ENCODE results near the gene CHD1L.
"Not testable (repeated sequence)": the region's sequence is repeated elsewhere in the genome, so short reads cannot be mapped to it uniquely, and the experiment has no call there.

Gene CHD1L

DNA sequence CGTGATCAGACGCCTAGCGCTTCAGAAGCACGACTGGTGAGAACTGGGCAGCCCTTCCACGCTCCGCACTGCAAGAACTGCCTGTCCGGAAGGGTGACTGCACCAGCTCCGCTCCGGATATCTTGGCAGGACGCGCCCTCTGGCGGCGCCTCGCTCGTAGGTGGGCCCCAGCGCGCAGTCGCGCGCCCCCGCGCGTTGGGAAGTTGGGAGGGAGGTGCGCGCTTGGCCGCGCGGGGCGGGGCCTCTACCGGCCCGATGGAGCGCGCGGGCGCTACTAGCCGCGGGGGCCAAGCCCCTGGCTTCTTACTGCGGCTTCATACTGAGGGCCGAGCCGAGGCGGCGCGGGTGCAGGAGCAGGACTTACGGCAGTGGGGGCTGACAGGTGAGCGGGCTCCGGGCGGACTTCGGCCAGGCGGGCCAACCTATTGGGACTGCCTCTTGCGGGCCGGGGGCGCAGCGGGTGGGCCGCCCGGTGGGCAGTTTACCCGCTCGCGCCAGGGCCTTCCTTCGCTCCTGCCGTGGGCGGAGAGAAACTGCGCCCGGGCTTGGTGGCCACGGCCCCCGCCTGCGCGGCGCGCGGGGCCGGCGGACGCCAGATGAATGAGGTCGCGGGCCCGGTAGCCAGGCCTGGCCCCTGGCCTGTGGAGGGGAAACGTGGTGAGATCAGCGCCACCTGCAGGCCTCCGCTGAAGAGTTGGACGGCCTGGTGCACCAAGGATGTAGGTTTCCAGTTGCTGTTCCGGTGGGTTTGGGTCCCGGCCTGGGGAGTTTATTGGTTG, at the start of gene CHD1L:
CHD1L (plus strand) TSS at position 236 of the 779 bp plus-strand sequence; CDS start at position 256, 20 bp downstream.
- Mint-ChIP-seq H3K27me3 (peaks cover 4% of the 10 kb centered on the region), H3K36me3 (peaks cover 9% of the 10 kb centered on the region), H3K27ac (peak within 1 kb of the TSS; percentile 79), H3K9me3 (ENCODE audit: low read depth) (no peaks in the 10 kb centered on the region), H3K4me1 (ENCODE audit: low read depth) (peaks cover 47% of the 10 kb centered on the region), H3K4me3 (peak within 1 kb of the TSS; percentile 98)

DNA sequence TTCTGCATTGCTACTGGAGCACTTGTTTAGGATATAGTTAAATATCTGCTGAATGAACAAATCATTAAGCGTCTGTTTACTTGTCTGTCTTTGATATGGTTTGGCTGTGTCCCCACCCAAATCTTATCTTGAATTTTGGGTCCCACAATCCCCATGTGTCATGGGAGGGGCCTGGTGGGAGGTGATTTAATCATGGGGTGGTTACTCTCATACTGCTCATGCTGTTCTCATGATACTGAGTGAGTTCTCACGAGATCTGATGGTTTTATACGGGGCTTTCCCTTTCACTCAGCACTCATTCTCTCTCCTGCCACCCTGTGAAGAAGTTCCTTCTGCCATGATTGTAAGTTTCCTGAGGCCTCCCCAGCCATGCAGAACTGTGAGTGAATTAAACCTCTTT, 45.2 kb upstream of the CHD1L start:
- H3K36me3 Mint-ChIP-seq; H3K27me3 Mint-ChIP-seq; H3K4me3 Mint-ChIP-seq; H3K9me3 Mint-ChIP-seq (ENCODE audit: low read depth); H3K27ac Mint-ChIP-seq; H3K4me1 Mint-ChIP-seq (ENCODE audit: low read depth): not testable (repeated sequence)

- Mint-ChIP-seq H3K4me1 (ENCODE audit: low read depth) (peaks cover 3% of the 10 kb centered on the region), H3K4me3 (no peak overlapping the region), H3K27ac (no peak overlapping the region), H3K27me3 (no peaks in the 10 kb centered on the region), H3K36me3 (peaks cover 17% of the 10 kb centered on the region), H3K9me3 (ENCODE audit: low read depth) (no peaks in the 10 kb centered on the region)
Measured at GRCh38 chr1:147201276-147201675, 41.2 kb upstream of the CHD1L start.

DNA sequence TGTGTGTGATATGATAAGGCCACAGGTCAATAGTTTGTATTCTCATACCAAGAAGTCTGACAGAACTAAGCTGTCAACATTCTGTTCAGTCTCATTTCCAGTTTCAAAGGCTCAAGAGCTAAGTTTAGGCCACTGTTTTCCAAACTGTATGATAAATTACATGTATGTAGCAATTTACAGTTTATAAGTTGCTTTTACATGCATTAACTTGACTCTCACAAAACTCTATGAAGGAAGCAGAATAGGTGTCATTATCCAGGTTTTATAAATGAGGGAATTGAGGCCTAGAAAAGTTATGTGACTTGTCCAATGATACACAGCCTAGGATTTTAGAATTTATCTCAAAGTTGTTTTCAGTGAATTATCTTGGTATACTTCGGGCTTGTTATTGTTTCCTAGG, 40.7 kb upstream of the CHD1L start:
- peaks cover under 1% of the 10 kb centered on the region for H3K4me1 Mint-ChIP-seq (ENCODE audit: low read depth)
- no peak overlapping the region for H3K27ac Mint-ChIP-seq
- no peaks in the 10 kb centered on the region for H3K9me3 Mint-ChIP-seq (ENCODE audit: low read depth)
- no peak overlapping the region for H3K4me3 Mint-ChIP-seq
- H3K27me3 Mint-ChIP-seq: no peaks in the 10 kb centered on the region
- H3K36me3 Mint-ChIP-seq: peaks cover 17% of the 10 kb centered on the region

DNA sequence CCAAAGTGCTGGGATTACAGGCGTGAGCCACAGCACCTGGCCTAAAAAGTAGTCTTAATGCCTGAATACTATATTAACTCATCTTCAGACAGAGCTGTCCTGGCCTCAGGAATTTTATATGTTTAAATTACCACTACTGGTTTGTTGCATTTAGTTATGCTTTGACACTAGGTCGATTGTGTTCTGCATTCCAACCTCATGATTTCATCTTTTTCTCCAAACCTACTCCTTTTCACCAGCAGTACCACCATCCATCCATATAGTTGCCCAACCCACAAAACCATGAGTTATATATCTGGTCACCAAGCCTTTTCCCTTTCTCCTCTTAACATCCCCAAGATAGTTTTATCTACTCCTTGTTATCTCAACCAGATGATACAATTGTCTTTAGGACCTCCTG, 39.9 kb upstream of the CHD1L start:
- no peaks in the 10 kb centered on the region for H3K9me3 Mint-ChIP-seq (ENCODE audit: low read depth)
- peaks cover 17% of the 10 kb centered on the region for H3K36me3 Mint-ChIP-seq
- H3K27ac Mint-ChIP-seq: no peak overlapping the region
- H3K4me1 Mint-ChIP-seq (ENCODE audit: low read depth): no peaks in the 10 kb centered on the region
- H3K4me3 Mint-ChIP-seq: no peak overlapping the region
- H3K27me3 Mint-ChIP-seq: no peaks in the 10 kb centered on the region

- Mint-ChIP-seq H3K27ac (no peak overlapping the region), H3K4me3 (no peak overlapping the region)
Measured at GRCh38 chr1:147204080-147204479, 38.4 kb upstream of the CHD1L start.

DNA sequence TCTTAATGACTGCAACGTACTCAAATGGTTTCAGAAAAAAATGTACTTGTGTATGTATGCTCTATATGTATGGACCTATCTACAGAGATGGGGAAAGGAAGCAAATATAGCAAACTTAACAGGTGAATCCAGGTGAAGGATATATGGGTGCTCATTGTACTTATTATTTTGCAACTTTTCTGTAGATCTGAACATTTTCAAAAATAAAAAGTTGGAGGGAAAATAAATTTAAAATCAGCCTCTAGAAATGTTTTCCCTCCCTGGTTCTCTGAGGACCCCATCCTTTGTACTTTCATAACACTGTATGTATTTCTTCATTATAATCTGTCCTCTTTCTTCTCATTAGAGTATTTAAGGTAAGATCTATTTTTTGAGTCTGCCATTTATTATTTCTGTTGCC, 35.3 kb upstream of the CHD1L start:
- Mint-ChIP-seq H3K4me1 (ENCODE audit: low read depth) (no peaks in the 10 kb centered on the region), H3K27me3 (no peaks in the 10 kb centered on the region), H3K9me3 (ENCODE audit: low read depth) (no peaks in the 10 kb centered on the region), H3K27ac (no peak overlapping the region), H3K4me3 (no peak overlapping the region), H3K36me3 (peaks cover 16% of the 10 kb centered on the region)

More at GRCh38 chr1:147204080-147204479, 38.4 kb upstream of the CHD1L start:
- Mint-ChIP-seq H3K4me1 (ENCODE audit: low read depth) (no peaks in the 10 kb centered on the region), H3K36me3 (peaks cover 16% of the 10 kb centered on the region), H3K9me3 (ENCODE audit: low read depth) (no peaks in the 10 kb centered on the region), H3K27me3 (no peaks in the 10 kb centered on the region)

DNA sequence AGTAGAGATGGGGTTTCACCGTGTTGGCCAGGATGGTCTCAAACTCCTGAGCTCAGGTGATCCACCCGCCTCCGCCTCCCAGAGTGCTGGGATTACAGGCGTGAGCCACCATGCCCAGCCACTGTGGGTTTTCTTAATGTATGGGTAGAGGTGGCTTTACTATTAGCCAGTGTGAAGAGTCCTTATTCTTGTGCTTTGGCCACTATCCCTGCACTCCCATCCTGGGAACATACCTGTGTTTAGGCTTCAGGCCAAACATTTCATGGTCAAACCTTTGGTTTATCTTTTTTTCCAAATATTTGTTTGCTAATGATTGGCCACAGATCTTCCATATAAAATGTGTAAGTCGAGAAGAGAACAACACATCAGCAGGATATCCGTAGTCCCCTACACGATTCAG, 33.9 kb upstream of the CHD1L start:
- Mint-ChIP-seq H3K9me3 (ENCODE audit: low read depth) (no peaks in the 10 kb centered on the region), H3K4me1 (ENCODE audit: low read depth) (no peaks in the 10 kb centered on the region), H3K27me3 (no peaks in the 10 kb centered on the region), H3K4me3 (no peak overlapping the region), H3K36me3 (peaks cover 14% of the 10 kb centered on the region), H3K27ac (no peak overlapping the region)

- H3K4me1 Mint-ChIP-seq (ENCODE audit: low read depth): no peaks in the 10 kb centered on the region
- no peaks in the 10 kb centered on the region for H3K27me3 Mint-ChIP-seq
- peaks cover 4% of the 10 kb centered on the region for H3K36me3 Mint-ChIP-seq
- H3K27ac Mint-ChIP-seq: no peak overlapping the region
- H3K9me3 Mint-ChIP-seq (ENCODE audit: low read depth): no peaks in the 10 kb centered on the region
- no peak overlapping the region for H3K4me3 Mint-ChIP-seq
Measured at GRCh38 chr1:147209825-147210821, 32.4 kb upstream of the CHD1L start.

DNA sequence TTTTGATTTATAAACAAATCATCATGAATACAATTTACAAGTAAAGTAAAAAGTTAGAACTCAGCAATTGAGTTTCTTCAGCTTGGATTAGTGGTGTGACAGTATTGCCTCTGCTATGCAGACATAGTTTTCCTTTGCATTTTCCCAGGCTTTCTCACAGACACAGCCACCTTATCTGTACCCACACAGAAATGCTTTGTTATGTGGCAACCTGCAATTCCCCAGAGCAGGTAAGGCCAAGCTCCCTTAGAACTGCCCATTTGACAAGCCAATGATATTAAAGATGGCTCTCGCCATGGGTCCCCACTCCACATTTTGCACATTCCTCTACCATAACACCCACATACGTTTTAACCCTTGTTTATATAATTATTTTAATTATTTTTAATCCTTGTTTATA, 31.5 kb upstream of the CHD1L start:
- Mint-ChIP-seq H3K9me3 (ENCODE audit: low read depth) (no peaks in the 10 kb centered on the region), H3K27me3 (no peaks in the 10 kb centered on the region), H3K4me3 (no peak overlapping the region), H3K27ac (no peak overlapping the region), H3K36me3 (peaks cover 4% of the 10 kb centered on the region), H3K4me1 (ENCODE audit: low read depth) (no peaks in the 10 kb centered on the region)

DNA sequence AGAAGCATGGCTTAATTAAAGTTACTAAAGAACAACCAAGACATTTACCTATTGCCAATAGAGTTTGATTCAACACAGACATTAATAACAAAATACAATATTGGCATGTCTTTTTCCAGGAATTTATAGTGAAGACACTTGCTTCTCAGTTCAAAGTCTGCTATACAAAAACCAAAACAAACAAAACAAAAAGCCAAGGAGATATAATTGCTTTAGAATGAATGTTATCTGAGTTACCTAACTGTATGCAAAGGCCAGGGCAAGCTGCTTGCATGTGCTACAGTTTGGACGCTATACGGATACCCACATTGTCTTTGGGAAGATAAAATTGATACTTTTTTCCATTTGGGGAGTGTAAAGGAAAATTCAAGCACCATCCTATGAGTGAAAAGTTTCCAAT, 30.9 kb upstream of the CHD1L start:
- Mint-ChIP-seq H3K27ac (no peak overlapping the region), H3K36me3 (peaks cover 4% of the 10 kb centered on the region), H3K4me3 (no peak overlapping the region), H3K9me3 (ENCODE audit: low read depth) (no peaks in the 10 kb centered on the region), H3K4me1 (ENCODE audit: low read depth) (no peaks in the 10 kb centered on the region), H3K27me3 (no peaks in the 10 kb centered on the region)

DNA sequence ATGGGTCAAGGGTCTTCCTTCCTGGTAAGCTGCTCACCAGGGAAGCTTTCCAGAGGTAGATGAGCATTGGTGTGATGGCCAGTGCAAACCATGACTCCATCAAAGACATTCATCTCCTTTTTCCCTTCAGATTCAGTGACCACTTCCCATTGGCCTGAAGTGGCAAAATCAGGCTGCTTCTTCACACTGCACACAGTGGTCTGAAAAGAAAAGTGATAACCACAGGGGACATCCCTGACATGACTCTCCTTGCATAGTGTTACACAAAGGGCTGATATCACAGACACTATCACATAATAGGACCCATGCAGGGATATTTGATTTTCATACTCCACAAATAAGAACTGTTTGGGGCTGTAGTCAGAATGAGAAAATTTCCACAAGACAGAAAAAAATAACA, 29.2 kb upstream of the CHD1L start:
- Mint-ChIP-seq H3K36me3 (peaks cover 4% of the 10 kb centered on the region), H3K9me3 (ENCODE audit: low read depth) (no peaks in the 10 kb centered on the region), H3K27ac (no peak overlapping the region), H3K4me1 (ENCODE audit: low read depth) (no peaks in the 10 kb centered on the region), H3K27me3 (no peaks in the 10 kb centered on the region), H3K4me3 (no peak overlapping the region)

GRCh38 chr1:147214325-147214724, 28.2 kb upstream of the CHD1L start:
- no peaks in the 10 kb centered on the region for H3K9me3 Mint-ChIP-seq (ENCODE audit: low read depth)
- H3K27ac Mint-ChIP-seq: no peak overlapping the region
- no peaks in the 10 kb centered on the region for H3K27me3 Mint-ChIP-seq
- no peak overlapping the region for H3K4me3 Mint-ChIP-seq
- H3K4me1 Mint-ChIP-seq (ENCODE audit: low read depth): no peaks in the 10 kb centered on the region
- H3K36me3 Mint-ChIP-seq: peaks cover 3% of the 10 kb centered on the region

GRCh38 chr1:147214842-147215539, 27.5 kb upstream of the CHD1L start:
- Mint-ChIP-seq H3K4me3 (no peak overlapping the region), H3K27me3 (no peaks in the 10 kb centered on the region), H3K36me3 (peaks cover 3% of the 10 kb centered on the region), H3K9me3 (ENCODE audit: low read depth) (no peaks in the 10 kb centered on the region), H3K27ac (no peak overlapping the region), H3K4me1 (ENCODE audit: low read depth) (no peaks in the 10 kb centered on the region)

DNA sequence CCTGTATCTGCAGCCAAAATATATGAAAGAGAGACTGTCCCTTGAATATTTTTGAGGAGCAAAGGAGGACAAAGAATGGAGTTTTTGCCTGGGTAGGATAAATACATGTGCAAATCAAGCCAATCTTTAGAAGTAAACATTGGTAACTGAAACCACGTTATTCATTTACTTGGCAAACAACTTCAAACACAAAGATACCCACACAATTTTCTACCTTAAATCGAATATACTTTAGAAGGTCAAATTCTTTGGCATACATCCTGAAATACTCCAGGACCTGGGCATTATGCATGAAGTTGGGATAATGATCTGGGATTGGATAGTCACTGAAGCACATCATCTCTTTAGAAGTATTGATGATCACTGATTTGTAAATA, 27.0 kb upstream of the CHD1L start:
- H3K9me3 Mint-ChIP-seq (ENCODE audit: low read depth): no peaks in the 10 kb centered on the region
- no peaks in the 10 kb centered on the region for H3K4me1 Mint-ChIP-seq (ENCODE audit: low read depth)
- H3K27ac Mint-ChIP-seq: no peak overlapping the region
- H3K4me3 Mint-ChIP-seq: no peak overlapping the region
- no peaks in the 10 kb centered on the region for H3K27me3 Mint-ChIP-seq
- H3K36me3 Mint-ChIP-seq: peaks cover 3% of the 10 kb centered on the region
